ENCODE results near the gene MORN1. TPM values are rescaled to one million over a fixed set of nuclear protein-coding genes. Genes with fewer than 3 reads are reported as not detected.

The MORN1 gene
- total and polyA plus RNA-seq, 2 experiments from 2014 or later, result 4.5 to 9.4 TPM

DNA sequence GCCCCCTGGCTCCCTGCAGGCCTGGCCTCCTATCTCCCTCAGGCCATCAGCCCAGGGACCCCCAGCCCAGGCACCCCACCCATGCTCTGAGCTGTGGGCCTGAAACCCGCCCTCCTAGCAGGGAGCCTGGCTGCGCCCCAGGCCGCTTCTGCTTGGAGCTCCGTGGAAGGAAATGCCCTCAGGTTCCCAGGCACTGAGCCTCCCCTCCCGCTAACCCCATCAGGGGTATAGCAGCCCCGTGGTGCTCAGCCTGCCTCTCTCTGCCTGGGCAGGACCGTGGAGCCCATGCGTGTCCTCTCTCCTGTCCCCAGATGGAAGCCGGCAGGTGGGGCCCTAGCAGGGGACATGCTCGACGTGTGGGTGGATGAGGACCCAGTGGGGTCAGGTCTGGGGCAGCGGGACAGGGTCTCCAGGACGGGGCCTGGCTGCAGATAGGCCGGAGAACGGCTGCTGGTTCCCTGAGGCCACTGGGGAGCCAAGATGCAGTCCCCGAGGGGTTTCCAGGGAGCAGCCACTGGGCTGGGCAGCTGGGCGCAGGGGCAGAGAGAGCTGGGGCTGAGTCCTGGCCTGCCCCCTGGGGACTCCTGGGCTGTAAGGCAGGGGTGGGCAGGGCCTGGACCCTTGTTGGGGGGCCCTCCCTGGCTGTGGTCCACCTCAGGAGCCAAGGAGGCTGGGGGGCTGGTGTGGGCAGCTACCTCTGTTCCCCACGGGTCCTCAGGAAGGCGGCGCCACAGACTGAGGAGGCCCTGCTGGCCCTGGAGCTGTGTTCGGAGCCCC, 75.5 kb downstream of the MORN1 start:
- Histone ChIP-seq H3K27ac (peak overlapping the region; percentile 99), H3K79me2 (no peaks in the 10 kb centered on the region), H3K27me3 (no peaks in the 10 kb centered on the region), H3K36me3 (replicated peaks; ENCODE audit: insufficient read depth, low read depth) (no peaks in the 10 kb centered on the region), H4K20me1 (ENCODE audit: insufficient read depth, poor library complexity, severe bottlenecking) (no peaks in the 10 kb centered on the region), H3K4me1 (ENCODE audit: insufficient read depth) (peaks cover 46% of the 10 kb centered on the region), H3K4me3 (no peak overlapping the region), H3K4me2 (peak overlapping the region; percentile 97), H3K9me2 (replicated peaks; ENCODE audit: insufficient read depth) (no peaks in the 10 kb centered on the region), H2AFZ (no peak overlapping the region), H3K9me3 (ENCODE audit: low read depth) (no peaks in the 10 kb centered on the region)
- no peak for TF ChIP-seq EZH2 (IDR thresholded peaks at IDR 0.05; ENCODE audit: borderline replicate concordance)
- TF ChIP-seq, protein P1, sequence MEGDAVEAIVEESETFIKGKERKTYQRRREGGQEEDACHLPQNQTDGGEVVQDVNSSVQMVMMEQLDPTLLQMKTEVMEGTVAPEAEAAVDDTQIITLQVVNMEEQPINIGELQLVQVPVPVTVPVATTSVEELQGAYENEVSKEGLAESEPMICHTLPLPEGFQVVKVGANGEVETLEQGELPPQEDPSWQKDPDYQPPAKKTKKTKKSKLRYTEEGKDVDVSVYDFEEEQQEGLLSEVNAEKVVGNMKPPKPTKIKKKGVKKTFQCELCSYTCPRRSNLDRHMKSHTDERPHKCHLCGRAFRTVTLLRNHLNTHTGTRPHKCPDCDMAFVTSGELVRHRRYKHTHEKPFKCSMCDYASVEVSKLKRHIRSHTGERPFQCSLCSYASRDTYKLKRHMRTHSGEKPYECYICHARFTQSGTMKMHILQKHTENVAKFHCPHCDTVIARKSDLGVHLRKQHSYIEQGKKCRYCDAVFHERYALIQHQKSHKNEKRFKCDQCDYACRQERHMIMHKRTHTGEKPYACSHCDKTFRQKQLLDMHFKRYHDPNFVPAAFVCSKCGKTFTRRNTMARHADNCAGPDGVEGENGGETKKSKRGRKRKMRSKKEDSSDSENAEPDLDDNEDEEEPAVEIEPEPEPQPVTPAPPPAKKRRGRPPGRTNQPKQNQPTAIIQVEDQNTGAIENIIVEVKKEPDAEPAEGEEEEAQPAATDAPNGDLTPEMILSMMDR (IDR thresholded peaks at IDR 0.05; ENCODE audit: poor library complexity), result no peak
- TF ChIP-seq EZH2phosphoT487 (IDR thresholded peaks at IDR 0.05; ENCODE audit: low read depth, severe bottlenecking, unreplicated experiment), result no peak
- WGBS (ENCODE audit: low lambda C conversion rate, missing lambda C conversion rate), result 75% methylated on average over 20 of the region's 21 CpGs
- no peak for DNase-seq (ENCODE audit: low spot score)

- Histone ChIP-seq H3K79me2 (peaks cover 2% of the 10 kb centered on the region), H3K27me3 (no peaks in the 10 kb centered on the region), H2AFZ (peak overlapping the region; percentile 71), H3K4me1 (ENCODE audit: insufficient read depth) (peaks cover 41% of the 10 kb centered on the region), H3K27ac (peak overlapping the region; percentile 99), H3K9me3 (ENCODE audit: low read depth) (no peaks in the 10 kb centered on the region), H3K9me2 (replicated peaks; ENCODE audit: insufficient read depth) (no peaks in the 10 kb centered on the region), H3K4me3 (peak overlapping the region; percentile 78), H3K36me3 (replicated peaks; ENCODE audit: insufficient read depth, low read depth) (no peaks in the 10 kb centered on the region), H3K4me2 (peak overlapping the region; percentile 97), H4K20me1 (ENCODE audit: insufficient read depth, poor library complexity, severe bottlenecking) (no peaks in the 10 kb centered on the region)
- WGBS (ENCODE audit: low lambda C conversion rate, missing lambda C conversion rate), result 49% methylated on average over 20 of the region's 91 CpGs
- TF ChIP-seq, protein P1 (IDR thresholded peaks at IDR 0.05; ENCODE audit: poor library complexity), result peak; percentile 86
- TF ChIP-seq EZH2 (IDR thresholded peaks at IDR 0.05; ENCODE audit: borderline replicate concordance), result no peak
- peak; percentile 84 for DNase-seq (ENCODE audit: low spot score)
Measured at GRCh38 chr1:2314803-2315673, 76.3 kb downstream of the MORN1 start.

DNA sequence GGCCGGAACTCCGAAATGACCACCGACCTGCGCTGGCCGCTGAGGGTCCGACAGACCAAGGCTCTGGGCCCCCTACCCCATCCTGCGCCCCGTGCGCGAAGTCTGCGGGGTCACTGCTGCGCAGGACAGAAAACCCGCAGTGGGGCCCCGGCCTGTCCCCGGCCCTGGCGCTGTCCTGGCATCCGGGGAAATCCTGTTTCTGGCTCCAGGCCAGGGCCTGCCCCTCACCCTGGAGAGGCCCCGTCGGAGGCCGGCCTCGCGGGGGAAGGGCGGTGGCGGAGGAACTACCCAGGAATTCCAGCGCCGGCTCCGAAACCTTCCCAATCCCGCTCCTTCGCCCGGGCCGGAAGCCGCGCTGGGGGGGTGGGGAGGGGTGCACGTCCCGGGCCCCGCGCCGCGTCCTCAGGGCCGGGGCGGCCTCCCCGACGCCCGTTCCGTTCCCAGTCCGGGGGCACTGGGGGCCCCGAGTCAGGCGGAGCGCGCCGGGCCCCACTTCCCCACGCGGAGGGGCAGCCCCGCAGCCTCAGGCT, 77.0 kb downstream of the MORN1 start:
- H4K20me1 ChIP-seq (ENCODE audit: insufficient read depth, poor library complexity, severe bottlenecking), result no peaks in the 10 kb centered on the region
- no peaks in the 10 kb centered on the region for H3K27me3 ChIP-seq
- H3K4me3 ChIP-seq, result peak overlapping the region; percentile 78
- peaks cover 3% of the 10 kb centered on the region for H3K79me2 ChIP-seq
- TF ChIP-seq, protein P1 (IDR thresholded peaks at IDR 0.05; ENCODE audit: poor library complexity), result no peak
- TF ChIP-seq EZH2 (IDR thresholded peaks at IDR 0.05; ENCODE audit: borderline replicate concordance) (no peak), EZH2phosphoT487 (IDR thresholded peaks at IDR 0.05; ENCODE audit: low read depth, severe bottlenecking, unreplicated experiment) (no peak)
- no peaks in the 10 kb centered on the region for H3K36me3 ChIP-seq (replicated peaks; ENCODE audit: insufficient read depth, low read depth)
- no peaks in the 10 kb centered on the region for H3K9me3 ChIP-seq (ENCODE audit: low read depth)
- DNase-seq (ENCODE audit: low spot score), result peak; percentile 94
- H3K9me2 ChIP-seq (replicated peaks; ENCODE audit: insufficient read depth), result no peaks in the 10 kb centered on the region
- H3K4me1 ChIP-seq (ENCODE audit: insufficient read depth), result peaks cover 41% of the 10 kb centered on the region
- H3K4me2 ChIP-seq, result peak overlapping the region; percentile 97
- WGBS (ENCODE audit: low lambda C conversion rate, missing lambda C conversion rate), result 8% methylated on average over 33 of the region's 54 CpGs
- peak overlapping the region; percentile 99 for H3K27ac ChIP-seq
- H2AFZ ChIP-seq, result peak overlapping the region; percentile 71

All from hepatocyte (in vitro differentiated cells).